Effector memory CD4-positive, alpha-beta T cell (primary cell): ENCODE data around the gene BUD23.

ENCODE experiments used
- DNase-seq, 3 donors: peaks; one replicate each; pipeline ENCODE4 v3.0.0-alpha.2; 2020
- H3K27ac ChIP-seq: 2 replicates; pipeline ENCODE4 v1.7.0; 2013; ENCODE audit warnings: mild to moderate bottlenecking, low read length, moderate library complexity; ENCODE audit not compliant: insufficient read depth, poor library complexity, severe bottlenecking
- H3K27me3 ChIP-seq: replicated peaks from 2 replicates; pipeline ENCODE4 v1.7.0; 2013; ENCODE audit warnings: mild to moderate bottlenecking, low read length; ENCODE audit not compliant: insufficient read depth, control insufficient read depth, poor library complexity, severe bottlenecking
- H3K36me3 ChIP-seq: 2 replicates; pipeline ENCODE4 v1.7.0; 2013; ENCODE audit warnings: mild to moderate bottlenecking, low read length, moderate library complexity; ENCODE audit not compliant: control insufficient read depth, insufficient read depth
- H3K4me1 ChIP-seq: 2 replicates; pipeline ENCODE4 v1.7.0; 2013; ENCODE audit warnings: low read length, mild to moderate bottlenecking; ENCODE audit not compliant: control insufficient read depth, insufficient read depth, poor library complexity, severe bottlenecking
- H3K4me3 ChIP-seq: 2 replicates; pipeline ENCODE4 v1.7.0; 2013; ENCODE audit warnings: low read length, low read depth, mild to moderate bottlenecking; ENCODE audit not compliant: insufficient read depth, poor library complexity, severe bottlenecking
- H3K9me3 ChIP-seq: 2 replicates; pipeline ENCODE4 v1.7.0; 2013; ENCODE audit warnings: mild to moderate bottlenecking, low read length, moderate library complexity; ENCODE audit not compliant: control insufficient read depth
- total RNA-seq, 3 donors: gene quantifications; one replicate each; lab custom pipeline; 2026; lab: John Stamatoyannopoulos, UW

The BUD23 gene
- total RNA-seq: 39.2 to 51.4 (median 44.9) reads per million in 3 donors

DNA sequence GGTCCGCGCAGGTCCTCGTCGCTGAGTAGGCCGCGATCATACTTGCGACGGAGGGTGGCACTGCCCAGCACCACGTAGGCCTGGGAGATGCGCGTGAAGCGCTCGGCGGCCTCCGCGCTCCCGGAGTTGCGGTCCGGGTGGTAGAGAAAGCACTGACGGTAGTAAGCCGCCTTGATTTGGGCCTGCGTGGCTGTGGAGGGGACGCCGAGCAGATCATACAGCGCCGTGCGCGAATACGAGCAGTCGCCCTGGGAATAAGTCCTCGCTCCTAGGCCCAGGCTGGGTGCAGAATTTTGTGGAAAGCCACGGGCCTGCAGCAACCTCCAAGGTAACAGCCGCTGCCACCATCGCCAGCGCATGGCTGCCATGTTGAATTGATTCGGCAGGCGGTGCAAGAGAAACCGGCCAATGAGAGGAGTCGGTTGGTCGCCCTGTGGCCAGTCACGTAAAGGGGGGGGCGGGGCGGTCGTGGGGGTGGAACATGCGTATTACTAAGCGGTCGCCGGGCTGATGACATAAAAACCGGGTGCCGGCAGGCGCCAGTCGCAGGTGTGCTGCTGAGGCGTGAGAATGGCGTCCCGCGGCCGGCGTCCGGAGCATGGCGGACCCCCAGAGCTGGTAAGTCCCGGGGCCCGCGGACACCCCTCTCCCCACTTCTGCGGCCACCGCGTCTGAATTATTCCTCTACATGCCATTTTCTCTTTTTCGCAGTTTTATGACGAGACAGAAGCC lies at the start of gene BUD23, which contains the start of gene DNAJC30:
TSS of gene BUD23 (plus strand) at position 542 of the 732 bp plus-strand sequence. CDS start at position 571, 29 bp downstream.
TSS of gene DNAJC30 (minus strand) at position 398 of the 732 bp plus-strand sequence. CDS start at position 368, 30 bp downstream.
- Histone ChIP-seq H3K4me1 (peaks cover 23% of the 10 kb centered on the region), H3K36me3 (peaks cover 17% of the 10 kb centered on the region), H3K9me3 (no peaks in the 10 kb centered on the region), H3K27ac (peak within 1 kb of the TSS; percentile 80), H3K27me3 (no peaks in the 10 kb centered on the region), H3K4me3 (peak within 1 kb of the TSS; percentile 97)
- peak; percentile 94 to 95 (median 94) for DNase-seq

DNA sequence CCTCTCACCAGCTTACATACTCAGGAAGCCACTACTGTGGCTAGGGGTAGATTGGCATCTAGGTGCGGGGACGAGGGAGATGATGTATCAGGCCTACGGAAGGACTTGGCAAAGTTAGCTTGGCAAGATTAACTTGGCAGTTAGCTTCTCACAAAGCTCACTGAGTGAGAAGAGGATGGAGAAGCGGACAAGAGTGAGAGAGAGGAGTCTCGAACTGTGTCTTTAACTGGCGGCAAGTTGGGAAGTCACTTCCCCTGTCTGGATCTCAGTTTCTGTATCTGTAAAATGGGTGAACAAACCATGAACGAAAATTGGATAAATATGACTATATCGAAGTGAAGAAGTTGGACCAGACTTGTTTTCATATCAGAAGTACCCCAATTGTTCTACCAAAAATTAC lies 49.6 kb upstream of the BUD23 start:
- H3K4me3 ChIP-seq: no peak overlapping the region
- H3K4me1 ChIP-seq: no peaks in the 10 kb centered on the region
- no peak for DNase-seq
- no peak overlapping the region for H3K27ac ChIP-seq
- no peaks in the 10 kb centered on the region for H3K9me3 ChIP-seq
- H3K27me3 ChIP-seq: peaks cover 14% of the 10 kb centered on the region
- no peaks in the 10 kb centered on the region for H3K36me3 ChIP-seq

DNA sequence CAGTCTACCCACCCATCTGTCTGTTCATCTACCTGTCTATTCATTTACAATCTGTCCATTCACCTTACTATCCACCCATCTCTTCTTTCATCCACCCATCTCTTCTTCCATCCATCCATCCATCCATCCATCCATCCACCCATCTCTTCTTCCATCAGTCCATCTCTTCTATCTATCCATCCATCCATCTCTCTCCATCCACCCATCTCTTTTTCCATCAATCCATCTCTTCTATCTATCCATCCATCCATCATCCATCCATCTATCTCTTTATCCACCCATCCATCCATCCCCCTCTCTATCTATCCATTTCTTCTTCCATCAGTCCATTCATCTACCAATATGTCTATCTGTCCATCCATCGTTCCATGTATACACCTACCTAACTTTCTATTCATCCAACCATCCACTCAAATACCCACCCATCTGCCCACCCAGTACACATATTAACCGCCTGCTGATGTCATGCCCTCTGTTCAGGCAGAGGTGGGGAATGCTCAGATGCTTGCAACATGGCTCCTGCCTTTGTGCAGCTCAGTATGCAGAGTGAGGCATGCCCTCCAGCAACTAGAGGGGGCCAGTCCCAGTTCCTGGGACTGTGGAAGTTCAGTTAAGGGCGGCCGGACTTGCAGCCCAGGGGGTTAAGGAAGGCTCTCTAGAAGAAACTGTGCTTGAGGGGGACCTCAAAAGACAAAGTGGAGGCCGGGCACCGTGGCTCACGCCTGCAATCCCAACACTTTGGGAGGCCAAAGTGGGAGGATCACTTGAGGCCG lies 47.8 kb upstream of the BUD23 start:
- no peaks in the 10 kb centered on the region for H3K9me3 ChIP-seq
- no peaks in the 10 kb centered on the region for H3K4me1 ChIP-seq
- no peak overlapping the region for H3K27ac ChIP-seq
- H3K36me3 ChIP-seq: no peaks in the 10 kb centered on the region
- DNase-seq: no peak
- H3K4me3 ChIP-seq: no peak overlapping the region
- H3K27me3 ChIP-seq: peaks cover 7% of the 10 kb centered on the region

DNA sequence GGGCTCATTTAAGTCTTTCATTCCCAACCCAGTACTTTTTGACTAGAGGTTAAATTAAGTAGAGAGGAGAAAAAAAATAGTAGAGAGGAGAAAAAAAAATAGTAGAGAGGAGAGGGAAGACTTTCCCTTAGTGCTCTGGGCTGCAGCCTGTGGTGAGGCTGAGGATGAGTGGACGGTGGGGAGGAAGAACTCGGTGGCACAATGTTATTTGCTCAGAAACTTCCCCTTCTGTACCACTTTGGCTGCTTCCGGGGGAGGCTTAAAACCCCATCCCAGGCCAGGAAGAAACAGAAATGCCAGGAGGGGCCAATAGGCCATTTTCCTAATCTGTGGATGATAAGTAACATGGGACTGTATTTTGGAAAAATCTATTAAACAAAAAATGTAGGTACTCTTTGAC lies 44.5 kb upstream of the BUD23 start:
- peaks cover 9% of the 10 kb centered on the region for H3K27me3 ChIP-seq
- no peaks in the 10 kb centered on the region for H3K4me1 ChIP-seq
- no peak overlapping the region for H3K27ac ChIP-seq
- DNase-seq: no peak
- no peaks in the 10 kb centered on the region for H3K36me3 ChIP-seq
- no peak overlapping the region for H3K4me3 ChIP-seq
- peaks cover 5% of the 10 kb centered on the region for H3K9me3 ChIP-seq

- DNase-seq: no peak
- peaks cover 5% of the 10 kb centered on the region for H3K9me3 ChIP-seq
- H3K27me3 ChIP-seq: peaks cover 16% of the 10 kb centered on the region
- no peak overlapping the region for H3K27ac ChIP-seq
- no peak overlapping the region for H3K4me3 ChIP-seq
- no peaks in the 10 kb centered on the region for H3K36me3 ChIP-seq
- peaks cover 1% of the 10 kb centered on the region for H3K4me1 ChIP-seq
Measured at GRCh38 chr7:73642834-73643233, 40.6 kb upstream of the BUD23 start.

DNA sequence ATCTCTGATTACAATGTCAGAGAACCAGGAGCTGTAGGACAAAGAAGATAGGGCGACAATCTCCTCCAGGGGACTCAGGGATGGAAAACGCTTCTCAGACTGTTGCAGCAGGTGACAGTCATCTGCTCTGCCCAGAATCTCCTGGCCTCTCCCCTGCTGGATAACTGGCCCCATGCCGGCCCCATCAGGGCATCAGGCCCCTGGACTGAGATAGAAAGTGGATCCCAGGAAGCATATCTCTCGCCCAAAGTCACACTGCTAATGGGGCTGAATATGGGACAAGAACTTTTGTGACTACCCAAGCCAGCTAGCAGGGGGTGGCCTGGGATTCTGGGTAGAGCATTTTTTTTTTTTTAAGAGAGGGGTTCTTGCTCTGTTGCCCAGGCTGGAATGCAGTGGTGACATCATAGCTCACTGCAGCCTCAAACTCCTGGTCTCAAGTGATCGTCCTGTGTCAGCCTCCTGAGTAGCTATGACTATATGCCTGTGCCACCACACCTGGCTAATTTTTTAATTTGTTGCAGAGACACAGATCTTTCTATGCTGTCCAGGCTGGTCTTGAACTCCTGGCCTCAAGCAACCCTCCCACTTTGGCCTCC lies 38.6 kb upstream of the BUD23 start:
- Histone ChIP-seq H3K4me1 (peaks cover 7% of the 10 kb centered on the region), H3K27me3 (peaks cover 34% of the 10 kb centered on the region), H3K9me3 (peaks cover 5% of the 10 kb centered on the region), H3K36me3 (no peaks in the 10 kb centered on the region), H3K4me3 (no peak overlapping the region), H3K27ac (no peak overlapping the region)
- DNase-seq: no peak

DNA sequence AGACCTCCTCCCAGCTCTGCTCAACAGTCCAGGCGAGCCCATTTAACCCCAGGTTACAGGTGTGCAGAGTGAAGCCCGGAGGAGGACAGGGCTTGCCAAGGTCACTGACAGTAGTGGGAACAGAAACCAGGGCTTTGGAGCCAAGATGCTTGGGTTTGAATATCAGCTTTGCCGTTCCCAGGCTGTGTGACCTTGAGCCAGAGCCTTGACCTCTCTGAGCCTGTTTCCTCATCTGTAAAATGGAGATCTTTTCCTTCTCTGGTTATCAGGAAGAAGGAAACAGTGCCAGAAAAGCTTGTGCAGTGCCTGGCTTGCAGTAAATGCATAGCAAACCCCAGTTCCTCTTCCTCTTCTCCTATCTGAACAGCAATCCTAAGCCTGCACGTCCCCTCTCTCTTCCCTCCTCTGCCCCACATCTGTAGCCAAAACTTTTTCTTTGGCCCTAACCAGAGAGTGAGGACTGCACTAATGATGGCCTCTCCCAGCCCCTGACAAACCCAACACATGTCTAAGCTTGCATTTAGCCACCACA lies 37.7 kb upstream of the BUD23 start:
- H3K27ac ChIP-seq: no peak overlapping the region
- no peak for DNase-seq
- peaks cover 7% of the 10 kb centered on the region for H3K4me1 ChIP-seq
- no peak overlapping the region for H3K4me3 ChIP-seq
- H3K9me3 ChIP-seq: peaks cover 5% of the 10 kb centered on the region
- H3K27me3 ChIP-seq: peaks cover 38% of the 10 kb centered on the region
- no peaks in the 10 kb centered on the region for H3K36me3 ChIP-seq

- peaks cover 41% of the 10 kb centered on the region for H3K27me3 ChIP-seq
- H3K4me3 ChIP-seq: no peak overlapping the region
- no peaks in the 10 kb centered on the region for H3K9me3 ChIP-seq
Measured at GRCh38 chr7:73646785-73647724, 36.3 kb upstream of the BUD23 start.

More at GRCh38 chr7:73646785-73647724, 36.3 kb upstream of the BUD23 start:
- Histone ChIP-seq H3K27ac (no peak overlapping the region), H3K4me1 (peaks cover 7% of the 10 kb centered on the region), H3K36me3 (no peaks in the 10 kb centered on the region)
- DNase-seq: no peak
